ENCODE results near the gene ASCL3.
"Not testable (repeated sequence)": the region's sequence is repeated elsewhere in the genome, so short reads cannot be mapped to it uniquely, and the experiment has no call there.

The ASCL3 gene

GRCh38 chr11:8908099-8908498, 34.7 kb downstream of the ASCL3 start:
- no peak for DNase-seq

- no peak for DNase-seq
Measured at GRCh38 chr11:8907116-8907515, 35.7 kb downstream of the ASCL3 start.

GRCh38 chr11:8905528-8906165, 37.2 kb downstream of the ASCL3 start:
- no peak for DNase-seq

GRCh38 chr11:8899119-8899753, 43.6 kb downstream of the ASCL3 start:
- DNase-seq: no peak

- not testable (repeated sequence) for DNase-seq
Measured at GRCh38 chr11:8891185-8891584, 51.6 kb downstream of the ASCL3 start.
